ENCODE results near the gene KLHDC4. TPM values are rescaled to one million over a fixed set of nuclear protein-coding genes. Genes with fewer than 3 reads are reported as not detected.

Gene KLHDC4
- total RNA-seq, 4 donors from 2014 or later = 16.2 to 29.4 (median 21.5) TPM

DNA sequence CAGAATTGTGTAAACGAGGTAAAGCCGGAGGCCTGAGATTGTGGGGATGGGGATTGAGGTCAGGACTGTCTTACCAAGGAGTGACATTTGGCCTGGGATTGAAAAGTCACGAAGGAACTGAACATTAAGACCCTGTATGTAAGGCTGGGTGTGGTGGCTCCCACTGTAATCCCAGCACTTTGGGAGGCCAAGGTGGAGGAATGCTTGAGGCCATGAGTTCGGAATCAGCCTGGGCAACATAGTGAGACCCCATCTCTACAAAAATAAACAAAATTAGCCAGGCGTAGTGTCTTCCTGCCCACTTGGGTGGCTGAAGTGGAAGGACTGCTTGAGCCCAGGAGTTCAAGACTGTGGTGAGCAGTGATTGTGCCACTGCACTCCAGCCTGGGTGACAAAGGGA is 88.0 kb downstream of the KLHDC4 start:
- TF ChIP-seq, protein P1, sequence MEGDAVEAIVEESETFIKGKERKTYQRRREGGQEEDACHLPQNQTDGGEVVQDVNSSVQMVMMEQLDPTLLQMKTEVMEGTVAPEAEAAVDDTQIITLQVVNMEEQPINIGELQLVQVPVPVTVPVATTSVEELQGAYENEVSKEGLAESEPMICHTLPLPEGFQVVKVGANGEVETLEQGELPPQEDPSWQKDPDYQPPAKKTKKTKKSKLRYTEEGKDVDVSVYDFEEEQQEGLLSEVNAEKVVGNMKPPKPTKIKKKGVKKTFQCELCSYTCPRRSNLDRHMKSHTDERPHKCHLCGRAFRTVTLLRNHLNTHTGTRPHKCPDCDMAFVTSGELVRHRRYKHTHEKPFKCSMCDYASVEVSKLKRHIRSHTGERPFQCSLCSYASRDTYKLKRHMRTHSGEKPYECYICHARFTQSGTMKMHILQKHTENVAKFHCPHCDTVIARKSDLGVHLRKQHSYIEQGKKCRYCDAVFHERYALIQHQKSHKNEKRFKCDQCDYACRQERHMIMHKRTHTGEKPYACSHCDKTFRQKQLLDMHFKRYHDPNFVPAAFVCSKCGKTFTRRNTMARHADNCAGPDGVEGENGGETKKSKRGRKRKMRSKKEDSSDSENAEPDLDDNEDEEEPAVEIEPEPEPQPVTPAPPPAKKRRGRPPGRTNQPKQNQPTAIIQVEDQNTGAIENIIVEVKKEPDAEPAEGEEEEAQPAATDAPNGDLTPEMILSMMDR (IDR thresholded peaks at IDR 0.05) = no peak
- no peak for TF ChIP-seq POLR2A (IDR thresholded peaks at IDR 0.05)
- DNase-seq = no peak
- Histone ChIP-seq H3K4me1 (no peaks in the 10 kb centered on the region), H3K36me3 (no peaks in the 10 kb centered on the region), H3K27me3 (peaks cover 0 to 36% (median 0%) of the 10 kb centered on the region in 4 donors), H3K4me3 (no peak overlapping the region), H3K27ac (no peak overlapping the region), H3K9me3 (no peaks in the 10 kb centered on the region)
- intact Hi-C loops (cut with DNase I) = no loop called here
- WGBS, 2 donors = 82 to 88% methylated on average over 2 to 4 of the region's 5 CpGs

DNA sequence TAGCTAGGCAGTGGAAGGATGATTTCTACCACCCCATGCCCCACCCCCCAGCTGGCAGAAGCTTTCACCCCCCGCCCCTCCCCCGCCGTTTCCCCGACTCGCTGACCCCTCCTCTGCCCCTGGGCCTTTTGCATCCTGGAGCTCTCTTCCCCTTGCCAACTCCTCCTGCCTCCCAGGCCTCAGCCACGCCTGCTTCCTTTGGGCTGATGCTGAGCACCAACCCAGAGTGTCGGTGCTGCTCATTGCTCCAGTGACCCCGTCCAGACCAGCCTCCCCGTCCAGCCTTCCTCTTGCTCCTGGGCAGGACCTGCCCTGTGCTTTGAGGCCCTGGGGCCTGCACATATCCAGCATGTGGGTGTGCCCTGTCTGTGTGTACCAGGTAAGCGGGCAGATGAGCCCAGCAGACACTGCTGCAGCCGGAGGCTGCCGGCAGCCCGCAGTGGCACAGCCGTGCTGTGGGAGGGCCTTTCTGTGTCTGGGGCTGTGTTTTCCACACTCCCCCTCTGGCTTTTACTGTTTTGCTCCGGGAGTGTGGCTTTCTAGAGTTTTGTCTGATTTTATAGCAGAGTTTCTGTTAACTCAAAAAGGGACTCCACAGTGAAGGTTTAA is 90.6 kb downstream of the KLHDC4 start:
- no peak for DNase-seq
- peaks cover 0 to 42% (median 0%) of the 10 kb centered on the region in 4 donors for H3K27me3 ChIP-seq
- H3K4me3 ChIP-seq = no peak overlapping the region
- intact Hi-C loops (cut with DNase I) = no loop called here
- 16 to 22% methylated on average over 7 to 8 of the region's 15 CpGs for WGBS, 2 donors
- H3K36me3 ChIP-seq = no peaks in the 10 kb centered on the region
- no peaks in the 10 kb centered on the region for H3K9me3 ChIP-seq
- H3K4me1 ChIP-seq = no peaks in the 10 kb centered on the region
- H3K27ac ChIP-seq = no peak overlapping the region
- TF ChIP-seq POLR2A (IDR thresholded peaks at IDR 0.05) = no peak
- TF ChIP-seq, protein P1 (IDR thresholded peaks at IDR 0.05) = no peak

DNA sequence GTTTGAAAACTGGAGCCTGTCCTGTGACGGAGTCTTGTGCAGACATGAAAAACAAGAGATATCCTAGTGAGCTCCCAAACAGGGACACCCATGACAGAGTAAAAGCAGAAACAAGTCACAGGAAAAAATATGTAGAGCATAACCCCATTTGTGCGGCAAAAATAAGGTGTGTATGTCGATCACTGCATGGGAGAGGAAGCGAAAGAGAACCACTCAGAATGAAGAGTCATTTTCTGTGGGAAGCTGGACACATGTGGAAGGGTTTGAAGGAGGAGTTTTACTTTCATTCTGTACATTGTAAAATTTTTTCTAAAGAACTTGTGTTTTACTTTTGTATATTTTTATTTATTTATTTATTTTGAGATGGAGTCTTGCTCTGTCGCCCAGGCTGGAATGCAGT is 91.4 kb downstream of the KLHDC4 start:
- Histone ChIP-seq H3K27ac (no peak overlapping the region), H3K9me3 (no peaks in the 10 kb centered on the region), H3K4me3 (no peak overlapping the region), H3K36me3 (no peaks in the 10 kb centered on the region), H3K27me3 (peaks cover 0 to 40% (median 0%) of the 10 kb centered on the region in 4 donors), H3K4me1 (no peaks in the 10 kb centered on the region)
- WGBS, 2 donors = 65 to 74% methylated on average over 5 of the region's 5 CpGs
- no peak for DNase-seq
- intact Hi-C loops (cut with DNase I) = no loop called here
- TF ChIP-seq POLR2A (IDR thresholded peaks at IDR 0.05) = no peak
- TF ChIP-seq, protein P1 (IDR thresholded peaks at IDR 0.05) = no peak

DNA sequence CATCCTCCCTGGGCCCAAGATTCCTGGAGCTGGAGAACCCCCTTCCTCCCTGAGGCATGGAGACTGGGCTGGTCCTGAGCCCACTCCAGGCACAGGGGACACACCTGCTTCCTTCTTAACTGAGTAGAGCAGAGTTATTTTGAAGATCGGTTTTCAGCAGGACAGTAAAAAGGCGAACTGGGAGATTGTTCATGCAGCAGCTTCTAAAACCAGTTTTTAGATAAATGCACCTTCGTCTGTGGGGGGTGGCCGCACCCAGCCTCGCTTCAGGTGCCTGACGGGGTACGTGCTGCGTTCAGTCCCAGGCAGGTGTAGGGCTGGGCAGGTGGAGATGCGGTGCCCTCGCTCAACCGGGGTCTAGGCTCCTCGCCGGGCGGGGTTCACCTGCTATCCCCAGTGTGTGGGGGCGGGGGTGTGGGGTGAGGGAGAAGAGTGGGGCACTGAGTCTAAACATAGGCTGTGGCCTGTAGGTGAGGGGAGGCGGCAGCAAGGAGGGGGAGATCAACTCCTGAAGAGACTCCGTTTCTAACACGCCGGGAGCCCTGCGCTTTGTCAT is 94.0 kb downstream of the KLHDC4 start:
- intact Hi-C loops (cut with DNase I) = no loop called here
- Histone ChIP-seq H3K27ac (no peak overlapping the region), H3K4me3 (no peak overlapping the region), H3K27me3 (peaks cover 0 to 53% (median 0%) of the 10 kb centered on the region in 4 donors), H3K36me3 (no peaks in the 10 kb centered on the region), H3K4me1 (no peaks in the 10 kb centered on the region), H3K9me3 (no peaks in the 10 kb centered on the region)
- no peak for TF ChIP-seq POLR2A (IDR thresholded peaks at IDR 0.05)
- TF ChIP-seq, protein P1 (IDR thresholded peaks at IDR 0.05) = no peak
- no peak for DNase-seq
- WGBS, 2 donors = 55 to 81% methylated on average over 7 to 14 of the region's 20 CpGs

DNA sequence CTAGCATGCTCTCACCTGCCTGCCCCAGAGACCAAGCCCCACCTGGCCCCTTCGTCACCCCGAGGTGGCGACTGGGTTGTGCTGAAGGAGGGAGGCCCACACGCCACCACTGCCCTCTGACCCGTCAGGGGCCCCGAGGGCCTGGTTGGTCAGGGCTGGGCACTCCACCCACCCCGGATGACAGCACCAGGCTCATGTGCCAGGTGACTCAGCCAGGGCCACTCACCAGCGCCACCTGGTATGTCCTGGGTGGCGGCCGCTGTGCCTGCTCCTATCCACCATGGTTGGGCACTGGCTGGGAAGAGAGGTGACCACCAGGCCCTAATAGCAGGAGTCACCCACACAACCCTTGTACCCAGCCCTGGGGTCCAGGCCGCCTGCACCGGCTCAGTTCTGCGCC is 94.6 kb downstream of the KLHDC4 start:
- Histone ChIP-seq H3K27me3 (peaks cover 0 to 57% (median 0%) of the 10 kb centered on the region in 4 donors), H3K4me1 (no peaks in the 10 kb centered on the region), H3K36me3 (no peaks in the 10 kb centered on the region), H3K27ac (no peak overlapping the region), H3K4me3 (no peak overlapping the region), H3K9me3 (no peaks in the 10 kb centered on the region)
- TF ChIP-seq, protein P1 (IDR thresholded peaks at IDR 0.05) = no peak
- TF ChIP-seq POLR2A (IDR thresholded peaks at IDR 0.05) = no peak
- no peak for DNase-seq
- WGBS, 2 donors = 72% methylated on average over 6 of the region's 13 CpGs; no CpG with 5 or more reads in 1 of the 2 donors
- intact Hi-C loops (cut with DNase I) = no loop called here
